K562 (cell line): ENCODE results near the gene CPM. TPM values are rescaled to one million over a fixed set of nuclear protein-coding genes. Genes with fewer than 3 reads are reported as not detected.

Experiments used
- ATAC-seq: fragments of 200-7000 bp; cut with Tn5 transposase; 3 replicates; pipeline ENCODE4 v1.9.1; 2020; ENCODE audit warnings: moderate library complexity
- BruUV-seq: library from RNA; stranded (reverse); fragments of 400-500 nt; replicated peaks from 2 replicates; lab custom pipeline; 2021; lab: Mats Ljungman, UMichigan
- CTCF ChIA-PET: fragments of 300-600 bp; formaldehyde crosslinking; extraction: SDS; loops from one replicate; lab custom pipeline; 2021; ENCODE audit warnings: low intra/inter-chr PET ratio; lab: Yijun Ruan, JAX
- POLR2A ChIA-PET: fragments of 300-600, 350-650 bp; sonication (Branson Sonifier 250); formaldehyde crosslinking; extraction: SDS; loops from one replicate; lab custom pipeline; 2021; ENCODE audit warnings: antibody characterized with exemption, inconsistent platforms; lab: Yijun Ruan, JAX
- DNase-seq, 4 experiments: peaks; one replicate each; pipeline versions ENCODE4 v3.0.0 to v3.0.0-alpha.2; 2011 to 2018; ENCODE audit warnings: low spot score in 3 of 4, mixed read lengths in 3 of 4; ENCODE audit errors: extremely low read depth in 1 of 4
- FAIRE-seq: peaks from 2 replicates; lab custom pipeline; 2011; peaks lifted over from hg19 to GRCh38; lab: Jason Lieb, UNC
- H2AFZ ChIP-seq: 2 replicates; pipeline ENCODE4 v1.6.0; 2011; ENCODE audit warnings: low read depth, low read length, control low read depth, inconsistent platforms
- H3K27ac ChIP-seq: fragments of 200-600 bp; 3 replicates; pipeline ENCODE4 v1.8.0; 2011; ENCODE audit warnings: low read depth, mild to moderate bottlenecking, control low read depth, inconsistent platforms, low read length, moderate library complexity, mixed read lengths; ENCODE audit errors: extremely low read depth
- H3K27me3 ChIP-seq, 2 experiments: fragments of 300-600 bp in 1 of 2; 2 replicates in 1 of 2; 3 replicates in 1 of 2; pipeline versions ENCODE4 v1.6.0 to v1.8.0; 2011; ENCODE audit warnings: inconsistent platforms in 2 of 2, low read length in 2 of 2, mild to moderate bottlenecking in 1 of 2, mixed read lengths in 1 of 2, moderate library complexity in 1 of 2; ENCODE audit not compliant: control insufficient read depth in 2 of 2, insufficient read depth in 2 of 2
- H3K36me3 ChIP-seq: fragments of 300-600 bp; 3 replicates; pipeline ENCODE4 v1.8.0; 2011; ENCODE audit warnings: mild to moderate bottlenecking, low read length, inconsistent platforms; ENCODE audit not compliant: control insufficient read depth, insufficient read depth
- H3K4me1 ChIP-seq, 2 experiments: fragments of 200-600 bp in 1 of 2; replicated peaks in 1 of 2; 2 replicates in 1 of 2; 3 replicates in 1 of 2; pipeline versions ENCODE4 v1.5.1 to v1.8.0; 2011; ENCODE audit warnings: inconsistent platforms in 2 of 2, low read length in 2 of 2, mild to moderate bottlenecking in 1 of 2, mixed read lengths in 1 of 2, moderate library complexity in 1 of 2; ENCODE audit not compliant: control insufficient read depth in 2 of 2, insufficient read depth in 2 of 2
- H3K4me2 ChIP-seq: 2 replicates; pipeline ENCODE4 v1.6.1; 2011; ENCODE audit warnings: low read length, control low read depth, inconsistent platforms, mixed read lengths; ENCODE audit not compliant: insufficient read depth
- H3K4me3 ChIP-seq: fragments of 200-600 bp; sonication (generic), shearing (Covaris generic); 2 replicates; pipeline ENCODE4 v1.5.1; 2016; ENCODE audit warnings: control low read depth, inconsistent platforms
- H3K79me2 ChIP-seq: fragments of 200-600 bp; 3 replicates; pipeline ENCODE4 v1.8.0; 2011; ENCODE audit warnings: low read length, inconsistent platforms; ENCODE audit not compliant: control insufficient read depth, insufficient read depth
- H3K9ac ChIP-seq, 2 experiments: 2 replicates each; pipeline versions ENCODE4 v1.6.0 to v1.6.1; 2011; ENCODE audit warnings: low read depth in 2 of 2, low read length in 2 of 2, control low read depth in 1 of 2, inconsistent platforms in 1 of 2, mild to moderate bottlenecking in 1 of 2, mixed read lengths in 1 of 2; ENCODE audit not compliant: insufficient read depth in 1 of 2
- H3K9me1 ChIP-seq: one replicate; pipeline ENCODE4 v1.6.0; 2011; ENCODE audit warnings: inconsistent platforms, mild to moderate bottlenecking, low read length, moderate library complexity; ENCODE audit not compliant: control insufficient read depth, insufficient read depth
- H3K9me3 ChIP-seq: replicated peaks from 2 replicates; pipeline ENCODE4 v1.5.1; 2011; ENCODE audit warnings: low read depth, low read length, inconsistent platforms; ENCODE audit not compliant: control insufficient read depth, insufficient read depth
- H4K20me1 ChIP-seq: replicated peaks from 2 replicates; pipeline ENCODE4 v1.6.1; 2011; ENCODE audit warnings: low read length, inconsistent platforms, mixed read lengths; ENCODE audit not compliant: control insufficient read depth, insufficient read depth
- FOXO4 ChIP-seq: fragments of 450-650 bp; formaldehyde crosslinking; IDR thresholded peaks from 2 replicates; pipeline ENCODE4 v1.4.0; 2020; ENCODE audit warnings: mild to moderate bottlenecking, moderate library complexity
- MXD1 ChIP-seq: fragments of 250-450 bp; sonication (Bioruptor Pico); IDR thresholded peaks from 2 replicates; pipeline ENCODE4 v1.8.0; 2021; ENCODE audit warnings: borderline replicate concordance, mild to moderate bottlenecking, moderate library complexity; ENCODE audit not compliant: poor library complexity, severe bottlenecking
- NR2C2 ChIP-seq, 2 experiments: fragments of 200-800 bp in 1 of 2; sonication (Bioruptor generic) in 1 of 2; sonication (generic) in 1 of 2; formaldehyde crosslinking in 1 of 2; IDR thresholded peaks; 2 replicates each; pipeline versions ENCODE4 v1.6.1 to v1.8.0; 2016 to 2022; ENCODE audit warnings: mild to moderate bottlenecking in 1 of 2, missing compliant biosample characterization in 1 of 2, missing genetic modification characterization in 1 of 2, missing genetic modification reagents in 1 of 2
- POLR3A ChIP-seq: IDR thresholded peaks from 2 replicates; pipeline ENCODE4 v1.6.1; 2011; ENCODE audit warnings: borderline replicate concordance, mild to moderate bottlenecking, moderate library complexity; ENCODE audit not compliant: insufficient read length, insufficient read depth; ENCODE audit errors: extremely low read depth
- RCOR1 ChIP-seq, 2 experiments: IDR thresholded peaks; 2 replicates each; pipeline ENCODE4 v1.6.1; 2012; ENCODE audit warnings: low read depth in 2 of 2, low read length in 2 of 2, borderline replicate concordance in 1 of 2, improper control_type of control experiment in 1 of 2
- SP2 ChIP-seq: IDR thresholded peaks from 2 replicates; pipeline ENCODE4 v1.6.1; 2011; ENCODE audit warnings: mild to moderate bottlenecking, low read depth, low read length, moderate library complexity; ENCODE audit not compliant: poor library complexity, severe bottlenecking; ENCODE audit errors: extremely low read depth
- USF2 ChIP-seq: sonication (generic); formaldehyde crosslinking; IDR thresholded peaks from 2 replicates; pipeline ENCODE4 v1.5.0; 2020; ENCODE audit warnings: missing genetic modification reagents
- ZNF766 ChIP-seq: fragments of 200-800 bp; sonication (Bioruptor generic); conservative IDR thresholded peaks from 2 replicates; pipeline ENCODE4 v1.6.1; 2016; ENCODE audit warnings: missing genetic modification characterization, missing compliant biosample characterization
- ZSCAN32 ChIP-seq: fragments of 450-650 bp; formaldehyde crosslinking; IDR thresholded peaks from 2 replicates; pipeline ENCODE4 v1.4.0; 2020; ENCODE audit warnings: mild to moderate bottlenecking, moderate library complexity
- WGBS: fragments of 100-300 bp; shearing (Covaris generic); methylation state at CpG from one replicate; pipeline ENCODE4 v1.1.6; 2016; ENCODE audit warnings: low coverage, mixed read lengths; ENCODE audit not compliant: insufficient coverage; ENCODE audit errors: missing lambda C conversion rate; 5-methylcytosine and 5-hydroxymethylcytosine counted together
- in situ Hi-C: fragments of 300-500 bp; cut with MboI; formaldehyde crosslinking; loops from 4 replicates; pipeline ENCODE4 v1.15.0; 2018; ENCODE audit warnings: inconsistent platforms, mixed read lengths
- intact Hi-C: fragments of 100-400 bp; cut with micrococcal nuclease; formaldehyde crosslinking; loops from 2 replicates; pipeline ENCODE4 v1.14.2; 2022
- polyA plus RNA-seq, 8 experiments: library from polyadenylated mRNA; depleted of rRNA in 4 of 8; stranded (reverse) in 5 of 8; unstranded in 3 of 8; fragments of >200 nt; fragmentation: Nextera tagmentation in 2 of 8; fragmentation: Illumina TruSeq in 1 of 8; extraction: Ambion mirVana in 2 of 8; extraction: Trizol in 1 of 8; gene quantifications; 2 replicates each; pipeline versions ENCODE4 v1.2.1 to v1.2.3, GENCODE V29; 2011 to 2014; ENCODE audit warnings: inconsistent platforms in 1 of 8, missing spikeins in 1 of 8
- total RNA-seq, 7 experiments: library from RNA; depleted of rRNA in 6 of 7; stranded (reverse); fragments of >200 nt in 6 of 7; fragmentation: Illumina TruSeq in 2 of 7; extraction: Trizol in 2 of 7; gene quantifications; 2 replicates each; pipeline versions ENCODE4 v1.2.1 to v1.2.3, GENCODE V29; 2011 to 2021; ENCODE audit warnings: low replicate concordance in 1 of 7

CPM gene
- total and polyA plus RNA-seq, 9 of the 15 experiments (the other 6 are each of a cell fraction or from before 2014, with no cell fraction given), result 0.31 TPM; not detected in 8

- intact Hi-C loops, result no loop called here
- in situ Hi-C loops, result no loop called here
- Histone ChIP-seq H3K27me3 (peaks cover 5 to 20% of the 10 kb centered on the region in 2 experiments; a peak in 3 of 5 replicates), H4K20me1 (no peaks in the 10 kb centered on the region), H3K9ac (no peak overlapping the region), H2AFZ (no peak overlapping the region), H3K9me1 (no peaks in the 10 kb centered on the region), H3K36me3 (no peaks in the 10 kb centered on the region), H3K4me2 (no peak overlapping the region), H3K4me1 (no peaks in the 10 kb centered on the region), H3K4me3 (no peak overlapping the region), H3K79me2 (no peaks in the 10 kb centered on the region), H3K27ac (no peak overlapping the region), H3K9me3 (no peaks in the 10 kb centered on the region; the same call in 1 of the 2 replicates)
- TF ChIP-seq ZNF766 (CRISPR knock-in tag), result no peak
- FAIRE-seq (no peak), ATAC-seq (no peak), DNase-seq (no peak)
- POLR2A ChIA-PET, result no interaction called here
- 4% methylated on average over 5 of the region's 5 CpGs for WGBS
- no TSS peak for BruUV-seq
- CTCF ChIA-PET, result no interaction called here
Observed at GRCh38 chr12:68886636-68887572, 46.1 kb downstream of the CPM start.

GRCh38 chr12:68885381-68885780, 47.6 kb downstream of the CPM start:
- Histone ChIP-seq H3K9ac (no peak overlapping the region), H3K9me3 (no peaks in the 10 kb centered on the region; the same call in 1 of the 2 replicates), H3K27me3 (peaks cover 5 to 17% of the 10 kb centered on the region in 2 experiments; a peak in 3 of 5 replicates), H3K4me2 (no peak overlapping the region), H3K9me1 (no peaks in the 10 kb centered on the region), H4K20me1 (no peaks in the 10 kb centered on the region), H3K4me3 (no peak overlapping the region), H3K4me1 (no peaks in the 10 kb centered on the region), H3K27ac (no peak overlapping the region), H2AFZ (no peak overlapping the region), H3K79me2 (no peaks in the 10 kb centered on the region), H3K36me3 (no peaks in the 10 kb centered on the region)
- CTCF ChIA-PET, result no interaction called here
- DNase-seq, result no peak
- POLR2A ChIA-PET, result no interaction called here
- BruUV-seq, result no TSS peak
- no peak for FAIRE-seq
- in situ Hi-C loops (no loop called here), intact Hi-C loops (no loop called here)
- WGBS, result 0% methylated on average over 3 of the region's 3 CpGs
- no peak for ATAC-seq
- TF ChIP-seq POLR3A, result no peak
- TF ChIP-seq USF2, result no peak
- TF ChIP-seq MXD1, result no peak
- no peak for TF ChIP-seq RCOR1 (IDR thresholded peaks at IDR 0.05; ENCODE audit: borderline replicate concordance in 1 of 2, low read depth in 2 of 2, low read length in 2 of 2)
- no peak for TF ChIP-seq NR2C2 (CRISPR knock-in tag; IDR thresholded peaks at IDR 0.05)
- TF ChIP-seq NR2C2 (tag; IDR thresholded peaks at IDR 0.05), result no peak
- no peak for TF ChIP-seq ZSCAN32 (CRISPR knock-in tag)
- TF ChIP-seq SP2, result no peak
- TF ChIP-seq FOXO4 (CRISPR knock-in tag), result no peak
